AG08395 (cell line): ENCODE measurements around the gene ERP44.
A peak's percentile ranks its signal among the peaks of the same experiment; 100 is the strongest.
"Not testable (repeated sequence)": the region's sequence is repeated elsewhere in the genome, so short reads cannot be mapped to it uniquely, and the experiment has no call there.

Experiments
- DNase-seq: peaks from one replicate; pipeline ENCODE4 v3.0.0; 2012; ENCODE audit warnings: mixed read lengths, low spot score

ERP44 gene

DNA sequence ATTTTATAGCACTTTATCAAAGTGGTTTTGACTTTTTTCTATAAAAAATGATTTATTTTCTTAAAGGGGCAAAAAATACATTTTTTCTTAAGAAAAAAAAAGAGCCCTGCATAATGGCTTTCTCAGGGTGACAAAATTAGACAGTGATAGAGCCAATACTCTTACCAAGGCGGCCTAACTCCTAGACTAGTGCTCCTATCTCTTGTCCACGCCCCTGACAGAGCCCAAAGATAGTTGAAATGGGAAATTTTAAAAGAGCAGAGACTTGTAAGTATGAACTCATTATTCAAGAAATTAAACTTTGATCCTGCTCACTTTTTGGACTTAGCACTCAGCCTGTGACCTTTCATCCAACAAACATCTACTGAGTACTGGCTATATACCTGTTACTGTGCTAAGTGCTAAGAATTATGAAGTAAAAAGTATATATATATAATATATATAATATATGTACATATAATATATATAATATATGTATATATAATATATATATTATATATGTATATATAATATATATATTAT, 1.4 kb upstream of the ERP44 start:
- no peak for DNase-seq

DNA sequence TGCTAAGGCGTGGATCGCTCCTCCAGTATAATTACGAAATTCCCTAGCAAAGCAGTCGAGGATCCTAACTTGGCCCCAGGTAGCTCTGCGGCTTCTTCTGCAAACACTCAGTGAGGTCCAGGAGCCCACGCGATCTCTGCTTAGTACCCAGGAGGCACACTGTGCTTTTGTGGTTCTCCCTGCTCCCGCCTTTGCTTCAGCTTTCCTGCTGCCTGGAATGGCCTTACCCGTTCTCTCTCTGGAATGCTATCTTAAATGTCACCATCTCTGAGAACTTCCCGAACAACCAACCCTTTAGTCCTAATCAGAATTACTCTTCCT, 882 bp upstream of the ERP44 start:
- no peak for DNase-seq

DNA sequence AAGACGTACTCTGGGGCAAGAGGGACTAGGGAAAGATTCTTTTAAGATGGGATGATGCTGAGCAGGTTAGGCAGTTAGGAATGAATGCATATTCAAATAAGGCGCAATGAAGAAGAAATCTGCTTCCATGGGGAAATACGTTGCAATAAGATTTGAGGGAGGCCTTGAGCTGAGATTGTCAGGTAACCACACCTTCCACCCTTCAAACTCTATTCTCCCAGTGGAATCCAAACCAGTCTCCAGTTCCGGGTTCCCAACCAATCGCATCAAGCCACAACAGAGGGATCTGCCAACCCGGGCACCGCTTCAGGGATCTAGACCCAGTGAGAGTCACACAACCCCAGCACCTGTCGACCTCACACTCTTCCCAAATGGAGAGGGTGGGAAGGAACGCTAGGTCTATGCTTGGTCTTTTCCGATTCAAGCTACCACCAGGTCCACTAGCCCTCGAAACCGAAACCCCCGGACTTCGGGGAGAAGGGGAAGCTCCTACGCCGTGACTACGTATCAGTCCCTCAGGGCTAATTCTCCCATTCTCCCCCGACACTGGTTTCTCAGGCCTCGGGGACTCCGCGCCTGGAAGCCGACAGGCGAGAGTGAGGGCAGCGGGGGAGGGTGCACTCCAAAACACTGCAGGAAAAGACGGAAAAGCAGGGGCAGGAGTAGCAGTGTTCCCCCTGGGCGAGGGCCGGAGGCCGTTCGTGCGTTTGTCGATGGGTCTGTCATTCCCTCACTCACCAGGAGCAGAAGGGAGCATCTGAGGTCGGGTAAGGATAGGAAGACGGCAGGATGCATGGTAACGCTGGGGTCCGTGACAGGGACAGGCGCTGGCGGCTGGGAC, 534 bp downstream of the ERP44 start:
- DNase-seq: peak; percentile 64

DNA sequence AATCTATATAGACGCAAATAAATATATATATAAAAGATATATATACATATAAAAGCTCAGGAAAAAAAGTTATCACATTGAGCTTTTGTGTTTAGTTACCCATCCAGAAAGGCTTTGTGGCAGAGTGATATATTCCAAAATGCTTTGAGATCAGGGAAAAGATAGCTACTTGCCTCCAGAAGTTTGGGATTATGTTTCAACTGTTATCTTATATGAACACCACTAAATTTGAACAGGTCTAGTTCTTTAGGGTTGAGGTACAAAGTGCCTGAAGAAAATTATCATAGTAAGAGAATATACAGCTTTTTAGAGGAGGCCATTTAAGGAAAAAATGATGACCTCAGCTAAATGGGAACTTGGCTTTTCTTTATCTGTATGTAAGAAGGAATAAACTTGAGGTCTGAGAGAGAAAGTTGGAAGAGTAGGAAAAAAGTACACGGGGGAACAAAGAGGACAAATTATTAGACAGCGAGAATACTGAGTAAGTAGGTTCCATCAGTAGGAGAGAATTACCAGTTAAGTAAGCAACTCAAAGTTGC, 2.4 kb downstream of the ERP44 start:
- no peak for DNase-seq

DNA sequence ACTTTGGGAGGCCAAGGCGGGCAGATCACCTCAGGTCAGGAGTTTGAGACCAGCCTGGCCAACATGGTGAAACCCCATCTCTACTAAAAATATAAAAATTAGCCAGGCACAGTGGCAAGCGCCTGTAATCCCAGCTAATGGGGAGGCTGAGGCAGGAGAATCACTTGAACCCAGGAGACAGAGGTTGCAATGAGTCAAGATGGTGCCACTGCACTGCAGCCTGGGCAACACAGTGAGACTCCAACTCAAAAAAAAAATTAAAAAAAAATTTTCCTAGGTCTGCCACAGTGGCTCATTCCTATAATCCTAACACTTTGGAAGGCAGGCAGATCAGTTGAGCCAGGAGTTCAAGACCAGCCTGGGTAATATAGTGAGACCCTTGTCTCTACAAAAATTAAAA, 4.4 kb downstream of the ERP44 start:
- DNase-seq: not testable (repeated sequence)

DNA sequence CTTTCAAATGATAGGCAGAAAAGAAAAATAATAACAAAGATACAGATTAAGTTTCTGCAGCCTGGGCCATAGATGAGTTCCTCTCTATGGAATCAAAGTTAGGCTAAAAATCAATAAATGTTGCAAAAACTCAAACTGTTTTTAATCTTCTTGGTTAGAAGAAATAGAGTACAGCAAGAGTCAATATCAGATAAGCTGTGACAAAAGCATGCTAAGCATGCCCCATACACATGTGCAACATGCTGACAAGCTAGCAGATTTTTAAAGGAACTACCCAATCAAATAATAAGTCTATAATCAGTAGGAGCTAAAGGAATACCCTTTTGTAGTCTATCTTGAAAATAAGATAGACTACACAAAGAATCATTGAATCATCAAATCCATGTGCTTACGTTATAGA, 6.7 kb downstream of the ERP44 start:
- no peak for DNase-seq

DNA sequence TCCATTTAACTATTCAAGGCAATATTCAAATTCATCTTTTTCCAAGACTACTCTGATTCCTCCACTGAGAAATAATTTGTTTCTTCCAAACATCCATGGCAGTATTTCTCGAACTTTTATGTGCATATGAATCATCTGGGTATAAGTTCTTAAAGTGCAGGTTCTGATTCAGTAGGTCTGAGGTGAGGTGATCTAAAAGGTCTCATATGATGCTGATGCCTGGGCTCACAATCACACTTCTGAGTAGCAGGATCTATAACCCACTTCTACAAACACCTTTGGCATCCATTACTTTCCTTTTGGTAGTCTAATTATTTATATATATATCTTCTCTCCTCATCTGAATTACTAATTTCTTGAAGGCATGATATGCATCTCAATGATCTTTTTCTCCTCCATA, 7.2 kb downstream of the ERP44 start:
- no peak for DNase-seq

DNA sequence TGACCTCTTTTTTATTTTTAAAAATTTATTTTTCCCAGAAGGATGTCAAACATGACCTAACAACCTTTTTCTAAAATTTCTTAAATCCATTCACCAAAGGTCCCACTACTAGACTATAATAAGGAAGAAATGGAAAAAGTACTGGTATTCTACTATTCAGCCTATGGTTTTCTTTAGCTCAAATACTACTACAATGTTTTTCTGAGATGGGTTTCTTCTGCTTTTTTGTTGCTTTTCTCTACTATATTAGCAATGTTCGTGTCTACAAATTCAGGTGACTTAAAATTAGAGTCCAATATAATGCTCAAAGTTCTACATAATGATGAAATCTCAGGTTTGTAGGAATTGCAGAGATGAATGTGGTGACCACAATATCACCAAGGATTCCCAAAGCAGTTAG, 7.9 kb downstream of the ERP44 start:
- no peak for DNase-seq

DNA sequence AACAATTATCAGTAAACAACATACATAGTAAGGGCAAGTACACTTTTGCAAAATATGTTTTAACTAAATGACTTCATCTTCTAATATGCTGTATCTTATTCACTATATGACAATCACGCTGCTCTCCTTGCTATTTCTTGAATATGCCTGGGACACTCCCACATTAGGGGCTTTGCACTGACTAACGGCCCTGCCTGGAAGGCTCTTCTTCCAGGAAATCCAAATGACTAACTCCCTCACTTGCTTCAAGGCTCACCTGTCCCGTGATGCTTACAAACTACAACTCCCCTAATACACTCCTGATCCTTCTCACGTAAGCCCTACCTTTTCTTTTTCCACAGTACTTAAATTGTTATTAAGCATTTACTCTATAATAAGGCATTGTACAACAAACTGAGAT, 10.6 kb downstream of the ERP44 start:
- no peak for DNase-seq

DNA sequence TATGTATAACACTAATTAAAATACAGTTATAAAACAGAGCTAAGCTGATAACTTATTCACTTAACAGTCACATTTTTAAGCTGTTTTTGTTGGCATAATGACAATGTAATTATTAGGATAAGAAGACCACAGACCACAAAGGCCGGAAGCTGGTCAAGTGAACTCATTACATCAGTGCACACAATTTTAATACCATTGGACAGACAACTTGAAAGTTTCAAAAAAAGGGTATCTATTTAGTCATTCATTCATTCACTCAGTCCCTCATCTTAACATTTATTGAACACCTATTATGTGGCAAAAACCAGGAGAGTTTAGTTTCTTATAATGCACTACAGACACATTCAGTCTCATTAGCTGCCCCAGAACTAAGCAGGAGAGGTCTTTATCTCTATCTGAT, 11.6 kb downstream of the ERP44 start:
- DNase-seq: no peak

DNA sequence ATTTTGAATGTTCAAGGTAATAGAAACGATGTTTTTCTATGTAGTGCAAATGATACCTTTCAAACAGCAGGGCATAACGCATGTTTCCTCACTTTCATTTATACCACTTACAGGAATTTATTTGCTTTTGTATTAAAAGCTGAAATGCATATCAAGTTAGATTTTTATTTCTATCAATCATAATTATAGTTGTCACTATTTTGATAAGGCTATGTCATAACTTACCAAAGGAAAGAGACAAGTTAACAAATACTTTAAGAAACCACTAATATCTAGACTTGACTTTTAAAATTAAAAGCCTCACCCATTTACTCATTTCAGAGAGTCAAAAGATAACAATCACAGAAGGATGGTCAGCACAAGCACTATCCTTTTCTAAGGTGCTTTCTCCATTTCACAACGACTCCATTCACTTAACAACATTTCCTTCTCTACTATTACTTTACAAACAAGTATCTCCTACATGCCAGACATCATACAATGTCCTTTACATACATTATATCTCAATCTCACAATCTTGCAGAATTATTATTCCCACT, 12.6 kb downstream of the ERP44 start:
- DNase-seq: no peak

DNA sequence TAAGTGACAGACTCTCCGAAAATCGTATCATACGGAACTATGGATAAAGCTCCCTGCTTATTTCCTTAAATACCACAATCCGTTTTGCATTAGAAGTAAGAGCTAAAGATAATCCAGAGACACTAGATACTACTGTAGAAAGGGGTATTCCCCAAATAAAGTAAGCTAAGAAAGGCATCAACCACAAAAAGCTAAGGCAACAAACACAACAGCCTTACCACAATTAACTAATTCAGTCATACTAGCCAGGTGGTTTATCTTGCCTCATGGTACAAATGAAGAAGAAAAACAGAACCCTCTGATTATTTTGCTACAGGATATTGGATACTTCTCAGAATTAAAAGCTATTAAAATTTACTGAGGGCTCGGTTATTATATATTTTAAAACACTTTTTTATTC, 14.1 kb downstream of the ERP44 start:
- no peak for DNase-seq

DNA sequence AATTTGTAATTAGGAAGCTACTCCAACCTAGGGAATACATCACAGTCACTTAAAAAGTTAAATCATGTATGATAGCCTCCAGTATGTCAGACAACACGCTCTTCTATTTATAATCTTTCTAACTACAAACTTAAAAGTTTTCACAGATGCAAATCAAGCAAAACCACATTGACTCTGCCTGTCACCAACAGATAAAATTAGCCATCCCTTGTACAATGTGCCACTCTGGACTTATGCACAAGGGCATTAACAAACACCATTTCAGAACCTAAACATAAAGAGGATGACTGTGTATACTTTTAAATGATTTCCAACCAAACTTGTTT, 14.7 kb downstream of the ERP44 start:
- DNase-seq: no peak

DNA sequence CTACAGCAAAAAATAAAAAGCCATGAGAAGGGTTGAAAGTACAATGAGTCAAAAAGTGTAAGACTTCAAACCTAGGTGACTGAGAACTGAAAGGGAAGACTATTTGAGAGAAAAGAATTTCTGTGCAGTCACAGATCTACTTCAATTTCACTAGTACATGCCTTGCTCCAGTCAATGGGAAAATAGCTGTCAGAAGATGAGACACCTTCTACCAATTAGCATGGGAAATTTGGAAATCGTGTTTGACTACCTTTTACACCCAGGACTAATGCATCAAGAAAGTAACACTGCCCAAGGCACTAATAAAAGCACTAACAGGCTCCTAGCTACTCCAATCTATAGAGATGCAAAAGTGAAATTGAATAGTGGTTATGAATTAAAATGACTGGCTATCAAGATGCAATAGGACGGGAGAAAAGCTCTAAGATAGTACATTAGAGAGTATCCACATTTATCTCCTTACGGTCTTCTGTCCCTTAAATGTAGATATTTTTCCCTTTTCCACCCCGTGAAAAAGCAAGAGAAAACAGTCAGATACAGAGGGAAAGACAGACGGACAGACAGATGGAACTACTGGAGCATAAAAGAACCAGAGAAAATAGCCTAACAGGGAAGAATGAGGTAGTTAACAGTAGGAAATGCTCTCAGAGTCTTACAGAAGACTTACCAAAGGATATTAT, 15.2 kb downstream of the ERP44 start:
- DNase-seq: no peak

DNA sequence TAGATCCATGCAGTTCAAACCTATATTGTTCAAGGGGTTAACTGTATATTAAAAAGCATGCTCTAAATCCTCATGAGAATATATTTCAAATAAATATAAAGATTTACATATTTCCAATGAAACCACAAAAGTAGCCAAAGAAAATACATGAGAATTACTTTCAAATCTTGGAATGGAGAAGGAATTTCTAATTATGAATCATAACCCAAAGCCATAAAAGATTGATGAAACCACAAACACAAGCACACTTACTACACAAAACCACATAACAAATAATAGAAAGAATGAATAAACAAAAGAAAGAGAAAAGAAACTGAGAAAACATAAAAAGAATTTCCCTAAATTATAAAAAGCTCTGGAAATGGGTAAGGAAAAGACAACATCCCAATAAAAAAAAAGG, 16.0 kb downstream of the ERP44 start:
- DNase-seq: peak; percentile 54

DNA sequence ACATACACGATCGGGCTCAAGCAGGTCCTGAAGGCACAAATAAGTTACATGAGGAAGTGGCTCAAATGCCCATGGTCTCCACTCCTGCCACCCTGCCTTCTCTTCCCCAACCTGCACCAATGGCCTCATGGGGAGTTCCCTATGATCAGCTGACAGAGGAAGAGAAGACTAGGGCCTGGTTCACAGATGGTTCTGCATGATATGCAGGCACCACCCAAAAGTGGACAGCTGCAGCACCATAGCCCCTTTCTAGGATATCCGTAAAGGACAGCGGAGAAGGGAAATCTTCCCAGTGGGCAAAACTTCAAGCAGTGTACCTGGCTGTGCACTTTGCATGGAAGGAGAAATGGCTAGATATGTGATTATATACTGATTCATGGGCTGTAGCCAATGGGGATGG, 22.5 kb downstream of the ERP44 start:
- DNase-seq: not testable (repeated sequence)

DNA sequence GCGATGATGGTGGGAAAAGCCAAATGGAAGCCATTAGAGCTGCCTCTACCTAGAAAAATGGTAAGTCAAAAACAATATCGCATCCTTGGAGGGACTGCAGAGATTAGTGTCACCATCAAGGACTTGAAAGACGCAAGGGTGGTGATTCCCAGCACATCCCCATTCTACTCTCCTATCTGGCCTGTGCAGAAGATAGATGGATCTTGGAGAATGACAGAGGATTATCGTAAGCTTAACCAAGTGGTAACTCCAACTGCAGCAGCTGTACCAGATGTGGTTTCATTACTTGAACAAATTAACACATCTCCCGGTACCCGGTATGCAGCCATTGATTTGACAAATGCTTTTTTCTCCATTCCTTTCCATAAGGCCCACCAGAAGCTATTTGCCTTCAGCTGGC, 23.8 kb downstream of the ERP44 start:
- no peak for DNase-seq

DNA sequence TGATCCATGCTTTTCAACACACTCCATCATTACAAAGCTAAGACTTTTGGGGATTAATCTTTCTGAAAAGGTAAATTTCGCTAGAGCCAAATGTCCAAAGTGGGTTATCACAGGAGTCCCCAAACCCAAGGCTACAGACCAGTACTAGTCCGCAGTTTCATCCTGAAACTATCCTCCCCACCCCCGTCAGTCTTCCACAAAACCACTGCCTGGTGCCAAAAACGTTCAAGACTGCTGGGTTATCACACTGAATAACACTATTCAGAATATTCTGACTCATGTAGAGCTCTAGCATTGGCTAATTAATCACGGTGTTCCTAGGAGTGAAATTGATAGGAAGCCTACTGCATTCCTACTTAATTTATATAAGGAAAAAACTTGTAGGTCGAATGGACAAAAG, 24.7 kb downstream of the ERP44 start:
- no peak for DNase-seq

DNA sequence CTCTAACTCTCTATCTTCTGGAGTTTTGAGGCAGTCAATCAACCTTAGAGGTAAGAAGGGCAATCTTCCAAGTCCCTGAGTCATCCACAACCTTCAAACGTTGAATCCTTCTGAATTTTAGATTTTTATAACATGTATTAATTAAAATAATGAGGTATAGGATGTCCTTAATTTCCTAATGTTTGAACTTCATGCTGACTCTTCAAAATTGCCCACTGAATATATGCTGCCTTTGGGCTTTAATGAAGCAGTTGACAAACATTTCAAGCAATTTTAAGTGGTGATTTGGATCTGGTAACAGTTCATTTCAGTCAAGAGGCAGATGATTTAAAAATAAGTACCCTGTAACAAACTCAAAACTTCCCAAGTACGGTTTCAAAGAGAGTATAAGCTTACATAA, 26.0 kb downstream of the ERP44 start:
- no peak for DNase-seq

DNA sequence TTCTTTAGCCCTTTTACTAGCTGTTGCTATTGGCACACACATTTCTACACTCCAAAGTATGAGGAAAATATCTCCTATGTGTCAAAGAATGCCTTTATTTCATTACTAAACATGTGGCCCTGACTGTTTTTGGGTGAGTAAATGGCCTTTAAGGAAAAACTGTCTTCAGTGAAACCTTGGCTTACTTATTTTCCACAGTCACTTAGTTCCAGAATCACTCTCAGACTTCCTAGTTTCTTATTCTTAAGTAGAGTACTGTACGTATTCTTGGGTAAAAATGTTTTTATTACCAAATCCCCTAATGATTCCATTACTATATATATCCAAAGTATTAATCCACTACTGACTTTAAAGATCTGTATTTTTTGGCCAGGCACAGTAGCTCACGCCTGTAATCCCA, 27.5 kb downstream of the ERP44 start:
- no peak for DNase-seq

DNA sequence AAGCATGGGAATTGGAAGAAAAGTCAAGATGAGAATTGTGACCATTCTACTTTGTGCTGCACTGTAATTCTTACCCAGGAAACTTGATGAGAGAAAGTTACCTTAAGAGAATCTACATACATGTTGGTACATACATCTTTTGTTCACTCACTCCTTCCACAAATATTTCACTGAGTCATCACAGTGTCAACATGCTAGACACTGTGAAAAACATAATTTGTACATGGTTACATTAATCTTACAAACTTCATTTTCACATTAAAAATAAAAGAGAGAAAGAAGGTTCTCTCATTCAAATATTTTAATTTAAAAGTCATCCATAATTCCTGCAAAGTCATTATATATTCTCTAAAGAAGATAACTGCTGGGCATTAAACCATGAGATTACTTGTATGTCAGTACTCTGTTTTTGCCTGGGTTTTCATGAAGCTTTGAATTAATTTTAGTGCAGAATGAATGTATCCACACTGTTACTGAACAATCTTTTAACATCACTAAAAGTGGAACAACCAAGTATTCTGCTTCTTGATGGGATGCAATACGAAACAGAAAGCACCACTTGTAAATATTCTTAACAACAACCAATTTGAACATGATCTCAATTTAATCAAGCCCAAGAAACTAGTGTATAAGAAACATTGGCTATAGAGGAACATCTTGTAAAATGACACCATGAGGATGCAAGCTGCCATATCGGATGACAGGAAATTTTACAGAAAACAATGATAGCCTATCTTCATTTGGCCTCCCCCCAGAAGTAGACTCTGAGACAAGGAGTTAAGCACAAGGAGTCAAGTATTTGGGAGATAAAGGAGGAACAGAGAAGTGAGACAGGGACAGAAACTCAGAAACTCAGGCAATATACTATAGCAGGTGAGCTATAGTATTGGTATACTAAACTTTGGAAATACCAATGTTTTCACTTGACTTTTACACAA, 28.4 kb downstream of the ERP44 start:
- no peak for DNase-seq

DNA sequence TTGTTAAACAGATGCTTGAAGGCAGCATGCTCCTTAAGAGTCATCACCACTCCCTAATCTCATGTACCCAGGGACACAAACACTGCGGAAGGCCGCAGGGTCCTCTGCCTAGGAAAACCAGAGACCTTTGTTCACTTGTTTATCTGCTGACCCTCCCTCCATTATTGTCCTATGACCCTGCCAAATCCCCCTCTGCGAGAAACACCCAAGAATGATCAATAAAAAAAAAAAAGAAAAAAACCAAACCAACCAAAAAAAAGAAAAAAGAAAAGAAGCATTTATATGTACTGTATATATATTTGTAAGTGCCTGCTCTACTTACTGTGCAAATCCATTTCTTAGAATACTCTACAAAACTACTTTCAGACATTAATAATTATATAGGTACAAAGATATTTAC, 29.7 kb downstream of the ERP44 start:
- not testable (repeated sequence) for DNase-seq
